Heart left ventricle (tissue), 13 donors: ENCODE measurements around the gene RAD51C.

Source experiments
- POLR2A ChIP-seq, 2 donors: fragments of 450-650 bp; IDR thresholded peaks; one replicate each; pipeline ENCODE4 v1.6.1; 2017; ENCODE audit warnings: antibody characterized with exemption in 2 of 2, mild to moderate bottlenecking in 2 of 2, moderate library complexity in 2 of 2
- TF ChIP-seq, protein P1 (sequence below), 12 donors: fragments of 200-600 bp; sonication (generic) in 4 of 12; IDR thresholded peaks; one replicate each; pipeline versions ENCODE4 v1.5.0 to v1.8.0; 2018 to 2022; ENCODE audit warnings: antibody characterized with exemption in 12 of 12, mild to moderate bottlenecking in 5 of 12
- donor health status: ischemic (EF 13 %, LVEDD 7.1; RV severe dilation, severe dysfunction).
- donor health status: DM: no; HTN: yes; CAD: no.
- donor health status: DM: no; HTN: no; CAD: no.
- donor health status: ischemic (EF 25% LVEDD 6.9; RV normal size, moderate dysfunction).
- donor health status: ischemic (EF 25% LVEDD 5.7; RV mildly dilated, moderate dysfunction).
- donor health status: ischemic (EF 35%, LVEDD 5.7; RV mildly dilated, moderate dysfunction).
- donor health status: nonischemic (EF 11% LVEDD 7.7; RV severe dilation, severe dysfunction).
- donor health status: DM: yes; HTN: yes; CAD: no.
- donor health status: PGD.
- donor health status: ischemic (EF 29% LVEDD 5.4; RV normal size, mild dysfunction).
- donor health status: nonischemic (EF 23%, LVEDD 6.1; RV moderate dilation, normal function).

DNA sequence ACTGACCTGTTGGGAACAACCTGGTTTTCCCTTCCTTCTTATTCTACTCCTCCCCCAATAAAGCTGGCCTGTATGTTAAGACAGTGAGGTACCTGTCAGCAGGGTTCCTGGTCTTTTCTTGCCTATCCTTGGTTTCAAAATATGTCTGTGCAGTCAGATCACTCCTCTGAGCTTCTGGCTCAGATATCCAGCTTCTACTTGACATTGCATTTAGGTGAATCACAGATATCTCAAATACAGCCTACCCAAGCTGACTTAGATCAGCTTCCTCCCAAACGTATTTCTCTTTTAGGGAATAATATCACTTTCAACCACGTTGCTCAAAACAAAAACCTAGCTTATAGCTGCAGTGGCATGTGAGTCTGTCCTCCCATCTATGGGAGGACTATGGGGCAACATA, 49.3 kb upstream of the RAD51C start:
- no peak for TF ChIP-seq POLR2A (IDR thresholded peaks at IDR 0.05)
- TF ChIP-seq, protein P1, sequence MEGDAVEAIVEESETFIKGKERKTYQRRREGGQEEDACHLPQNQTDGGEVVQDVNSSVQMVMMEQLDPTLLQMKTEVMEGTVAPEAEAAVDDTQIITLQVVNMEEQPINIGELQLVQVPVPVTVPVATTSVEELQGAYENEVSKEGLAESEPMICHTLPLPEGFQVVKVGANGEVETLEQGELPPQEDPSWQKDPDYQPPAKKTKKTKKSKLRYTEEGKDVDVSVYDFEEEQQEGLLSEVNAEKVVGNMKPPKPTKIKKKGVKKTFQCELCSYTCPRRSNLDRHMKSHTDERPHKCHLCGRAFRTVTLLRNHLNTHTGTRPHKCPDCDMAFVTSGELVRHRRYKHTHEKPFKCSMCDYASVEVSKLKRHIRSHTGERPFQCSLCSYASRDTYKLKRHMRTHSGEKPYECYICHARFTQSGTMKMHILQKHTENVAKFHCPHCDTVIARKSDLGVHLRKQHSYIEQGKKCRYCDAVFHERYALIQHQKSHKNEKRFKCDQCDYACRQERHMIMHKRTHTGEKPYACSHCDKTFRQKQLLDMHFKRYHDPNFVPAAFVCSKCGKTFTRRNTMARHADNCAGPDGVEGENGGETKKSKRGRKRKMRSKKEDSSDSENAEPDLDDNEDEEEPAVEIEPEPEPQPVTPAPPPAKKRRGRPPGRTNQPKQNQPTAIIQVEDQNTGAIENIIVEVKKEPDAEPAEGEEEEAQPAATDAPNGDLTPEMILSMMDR (IDR thresholded peaks at IDR 0.05): no peak
